ENCODE results near the gene PLXDC2.

Gene PLXDC2

GRCh38 chr10:19941206-19941880, 125.1 kb downstream of the PLXDC2 start:
- no peak for DNase-seq (ENCODE audit: low spot score)

- peak; percentile 47 for DNase-seq (ENCODE audit: low spot score)
Measured at GRCh38 chr10:19944911-19945663, 128.9 kb downstream of the PLXDC2 start.

DNA sequence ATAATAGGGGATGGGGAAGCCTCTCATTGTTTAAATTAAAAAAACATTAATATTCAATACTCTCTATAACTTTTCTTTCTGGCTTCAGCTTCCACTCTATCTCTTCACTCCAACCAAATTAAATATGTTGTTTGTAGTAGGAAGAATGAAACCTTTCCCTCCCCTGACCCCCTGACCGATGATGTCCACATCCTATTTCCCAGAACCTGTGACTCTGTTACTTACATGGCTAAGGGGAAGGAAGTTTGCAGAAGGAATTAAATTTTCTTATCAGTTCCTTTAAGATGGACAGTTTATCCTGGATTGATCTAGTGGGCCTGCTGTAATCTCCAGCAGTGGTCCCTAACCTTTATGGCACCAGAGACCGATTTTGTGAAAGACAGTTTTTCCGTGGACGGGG, 130.0 kb downstream of the PLXDC2 start:
- DNase-seq (ENCODE audit: low spot score), result no peak

GRCh38 chr10:19946791-19947190, 130.6 kb downstream of the PLXDC2 start:
- DNase-seq (ENCODE audit: low spot score), result no peak

GRCh38 chr10:19947215-19947614, 131.0 kb downstream of the PLXDC2 start:
- DNase-seq (ENCODE audit: low spot score), result no peak

DNA sequence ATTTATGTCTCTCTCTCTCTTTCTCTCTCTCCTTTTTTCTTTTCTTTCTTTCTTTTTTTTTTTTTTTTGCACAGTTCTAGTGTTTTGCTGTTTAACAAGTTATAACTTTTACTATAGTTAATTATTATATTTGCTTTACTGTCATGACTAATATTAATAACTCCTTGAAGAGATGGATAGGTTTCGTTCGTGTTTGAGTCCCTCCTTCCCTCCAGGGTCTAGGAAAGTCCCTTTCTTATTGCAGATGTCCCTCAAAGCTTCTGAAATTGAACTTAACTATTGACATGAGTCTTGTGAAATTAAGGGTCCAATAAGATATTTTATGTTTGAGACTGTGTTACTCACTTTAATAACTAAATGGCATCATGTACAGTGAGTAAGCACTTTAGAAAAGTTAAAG, 131.4 kb downstream of the PLXDC2 start:
- DNase-seq (ENCODE audit: low spot score), result no peak

- DNase-seq (ENCODE audit: low spot score), result no peak
Measured at GRCh38 chr10:19952224-19953010, 136.2 kb downstream of the PLXDC2 start.

DNA sequence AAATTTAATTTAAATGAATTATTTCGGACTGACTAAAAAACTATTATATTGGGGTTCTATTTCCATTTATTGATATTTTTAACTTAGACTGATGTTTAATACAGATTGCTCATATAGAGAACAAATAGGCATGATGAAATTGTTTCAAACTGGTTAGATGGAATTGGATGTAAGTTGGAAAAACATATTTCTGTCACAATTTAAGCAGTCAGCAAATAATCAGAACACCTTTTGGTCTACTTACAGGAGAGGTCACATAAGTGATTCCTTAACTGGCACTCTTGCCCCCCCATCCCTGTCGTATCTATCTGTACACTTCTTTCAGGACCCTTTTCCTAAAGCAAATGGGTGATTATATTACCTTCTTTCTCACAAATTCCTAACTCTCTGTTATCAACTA, 138.4 kb downstream of the PLXDC2 start:
- DNase-seq (ENCODE audit: low spot score), result no peak

DNA sequence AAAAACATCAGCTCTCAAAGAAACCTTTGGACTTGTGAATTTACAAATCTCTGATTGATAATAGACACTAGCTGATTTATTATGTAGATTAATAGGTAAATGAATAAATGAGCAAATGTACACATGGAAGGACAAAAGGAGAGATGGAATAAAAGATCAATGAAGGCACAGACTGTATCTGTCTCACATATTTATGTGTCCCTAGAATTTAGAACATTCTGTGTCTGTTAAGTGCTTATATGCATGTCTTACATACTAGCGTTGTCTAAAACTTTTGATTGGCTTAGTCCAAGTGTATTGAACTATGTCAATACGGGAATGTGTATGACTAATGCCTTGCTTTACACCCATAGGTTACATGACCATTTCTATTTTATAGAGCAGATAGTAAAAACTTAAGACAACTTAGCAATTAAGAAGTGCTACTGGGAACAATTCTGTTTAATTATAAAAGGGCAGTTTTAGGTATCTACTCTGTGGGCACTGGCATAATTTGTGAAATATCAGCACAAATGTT, 140.3 kb downstream of the PLXDC2 start:
- DNase-seq (ENCODE audit: low spot score), result no peak

DNA sequence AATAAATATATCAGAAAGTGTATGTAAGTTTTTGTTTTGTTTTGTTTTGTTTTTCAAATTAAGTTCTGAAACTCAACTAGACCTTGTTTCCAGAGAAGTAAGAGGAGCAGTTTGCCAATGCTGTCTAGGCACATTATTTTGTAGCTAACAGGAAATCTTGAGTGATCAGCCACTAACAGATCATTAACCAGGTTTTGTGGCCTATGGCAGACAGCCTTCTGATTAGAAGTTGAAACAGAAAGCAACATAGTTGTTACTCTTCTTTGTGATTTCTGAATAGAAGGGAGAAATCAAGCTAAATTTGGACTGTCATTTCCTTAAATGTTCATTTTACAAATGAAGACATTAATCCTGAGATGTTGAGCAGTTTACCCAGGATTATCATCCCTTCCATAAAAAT, 142.6 kb downstream of the PLXDC2 start:
- no peak for DNase-seq (ENCODE audit: low spot score)

DNA sequence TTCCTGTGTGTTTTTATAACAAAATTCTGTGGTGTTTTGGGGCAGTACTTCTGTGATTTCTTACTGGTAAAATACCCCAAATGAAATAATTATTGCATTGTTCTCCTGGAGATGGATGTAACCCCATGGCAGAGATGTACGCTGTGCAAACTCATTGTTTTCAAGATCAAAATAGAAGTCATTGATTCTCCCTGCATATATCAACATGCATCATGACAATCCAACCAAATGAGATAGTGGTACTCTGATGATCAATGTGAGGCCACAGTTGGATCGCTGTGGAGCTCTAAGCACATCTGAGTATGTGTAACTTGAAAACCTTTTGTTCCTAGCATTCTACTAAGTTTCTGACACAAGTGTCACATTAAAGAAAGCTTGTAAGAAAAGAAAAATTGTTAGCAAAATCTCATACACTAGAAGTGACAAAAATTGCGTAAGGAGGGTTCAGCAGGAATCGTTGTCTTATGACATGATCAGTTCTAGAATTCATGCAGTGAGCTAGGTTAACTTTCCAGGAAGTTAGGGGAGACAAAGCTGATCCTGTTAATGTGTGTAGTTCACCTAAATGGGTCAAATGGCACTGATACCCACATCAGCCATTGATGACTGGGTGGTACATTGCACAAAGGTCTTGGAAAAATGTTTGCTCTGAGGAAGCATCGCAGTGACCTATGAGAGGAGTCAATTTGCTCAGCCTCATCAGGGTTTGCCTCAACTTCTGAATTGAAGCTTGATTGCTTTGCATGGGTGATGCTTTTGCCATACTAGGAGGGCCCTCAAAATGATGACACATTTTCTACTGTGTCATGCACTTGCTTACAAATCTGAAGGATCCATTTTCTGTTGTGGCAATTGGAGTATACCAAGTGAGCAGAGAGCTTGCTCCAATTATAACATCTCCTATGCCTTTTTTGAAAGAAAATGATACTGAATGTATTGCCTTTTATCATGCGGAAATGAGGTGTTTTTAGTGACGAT, 145.1 kb downstream of the PLXDC2 start:
- peak; percentile 86 for DNase-seq (ENCODE audit: low spot score)

GRCh38 chr10:19964625-19965024, 148.4 kb downstream of the PLXDC2 start:
- DNase-seq (ENCODE audit: low spot score), result no peak

GRCh38 chr10:19966751-19967150, 150.5 kb downstream of the PLXDC2 start:
- DNase-seq (ENCODE audit: low spot score), result no peak

- DNase-seq (ENCODE audit: low spot score), result no peak
Measured at GRCh38 chr10:19967981-19968380, 151.7 kb downstream of the PLXDC2 start.

GRCh38 chr10:19968745-19969144, 152.5 kb downstream of the PLXDC2 start:
- no peak for DNase-seq (ENCODE audit: low spot score)

DNA sequence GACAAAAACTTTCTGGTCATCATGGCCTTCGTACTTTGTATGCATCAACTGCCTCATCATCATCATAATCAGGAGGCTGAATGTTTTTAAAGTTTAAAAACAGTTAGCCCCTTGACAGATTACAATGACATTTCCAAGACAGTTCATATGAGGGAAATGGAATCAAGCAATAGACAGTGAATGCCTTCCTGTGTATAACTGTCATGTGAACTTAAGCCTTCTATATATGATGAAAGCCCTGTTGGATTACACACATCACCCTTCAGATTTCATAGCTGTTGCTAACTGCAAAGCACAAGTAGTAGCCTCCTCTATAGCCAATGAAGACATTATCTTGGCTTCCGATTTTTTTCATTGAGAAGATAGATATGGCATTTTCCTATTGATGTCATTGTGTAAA, 154.0 kb downstream of the PLXDC2 start:
- no peak for DNase-seq (ENCODE audit: low spot score)

DNA sequence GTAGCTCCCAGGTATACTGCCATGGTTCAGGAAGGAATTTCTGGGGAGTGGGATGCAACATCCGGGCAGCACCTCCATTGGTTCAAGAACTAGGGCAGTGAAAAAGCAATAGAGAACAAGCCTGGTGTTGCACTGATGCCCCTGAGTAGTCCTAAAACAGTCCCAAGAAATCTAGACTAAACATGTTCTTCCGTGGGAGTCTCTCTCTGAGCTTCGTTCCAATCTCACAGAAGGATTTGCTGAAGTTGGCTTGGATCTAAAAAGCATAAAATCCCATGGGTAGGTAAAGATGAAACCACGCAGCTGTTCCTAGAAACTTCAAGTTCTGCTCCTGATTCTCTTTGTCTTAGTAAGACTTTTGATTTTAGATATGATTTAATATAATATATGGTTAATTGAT, 154.5 kb downstream of the PLXDC2 start:
- no peak for DNase-seq (ENCODE audit: low spot score)

DNA sequence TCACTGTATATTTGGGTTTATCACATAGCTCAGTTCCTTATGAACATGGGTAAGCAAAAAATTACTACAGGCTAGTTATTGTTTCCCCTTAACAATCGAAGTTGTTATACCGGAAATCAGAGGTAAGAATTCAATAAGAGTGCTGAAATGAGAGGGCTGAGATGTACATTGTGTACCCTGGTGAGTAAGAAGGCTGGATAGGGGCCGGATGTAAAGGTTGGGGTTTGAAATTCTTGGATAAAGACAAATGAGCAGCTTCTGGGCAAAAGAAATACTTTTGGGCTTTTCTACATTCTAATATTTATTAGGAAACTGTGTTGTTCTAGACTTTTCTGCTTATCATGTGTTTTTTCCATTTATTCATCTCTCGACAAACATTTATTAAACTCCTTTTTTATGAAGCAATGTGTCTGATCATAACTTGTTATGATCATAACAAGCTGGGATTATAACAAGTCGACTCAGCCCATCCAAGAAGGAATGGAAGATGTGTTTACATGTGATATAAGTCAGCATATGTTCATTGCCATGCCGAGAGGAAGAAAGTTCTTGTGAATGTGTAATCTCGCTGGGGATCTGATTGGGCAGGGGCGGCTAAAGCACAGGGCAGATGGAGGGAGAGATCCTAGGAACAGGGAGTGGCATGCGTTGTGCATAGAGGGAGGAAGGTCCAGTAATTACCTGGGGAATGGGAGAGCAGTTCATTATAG, 155.3 kb downstream of the PLXDC2 start:
- DNase-seq (ENCODE audit: low spot score), result no peak

GRCh38 chr10:19974138-19974537, 157.9 kb downstream of the PLXDC2 start:
- no peak for DNase-seq (ENCODE audit: low spot score)

DNA sequence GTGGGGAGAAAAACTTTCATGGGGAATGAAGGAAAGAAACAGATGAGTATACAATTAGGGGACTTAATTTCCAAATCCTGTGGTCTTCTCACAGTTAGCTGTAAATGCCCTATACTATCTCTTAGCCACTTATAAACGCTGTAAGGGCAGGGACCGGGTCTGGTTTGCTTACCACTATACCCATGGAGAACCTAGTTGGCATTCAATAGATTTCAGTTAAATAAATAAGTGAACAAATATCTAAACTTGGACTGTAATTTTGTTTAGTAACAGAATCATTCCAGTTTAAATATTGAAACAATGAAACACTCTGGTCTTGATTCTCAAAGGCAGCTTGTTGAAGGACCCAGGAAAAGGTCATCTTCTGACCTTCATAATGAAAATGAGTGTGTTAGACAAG, 158.3 kb downstream of the PLXDC2 start:
- no peak for DNase-seq (ENCODE audit: low spot score)

DNA sequence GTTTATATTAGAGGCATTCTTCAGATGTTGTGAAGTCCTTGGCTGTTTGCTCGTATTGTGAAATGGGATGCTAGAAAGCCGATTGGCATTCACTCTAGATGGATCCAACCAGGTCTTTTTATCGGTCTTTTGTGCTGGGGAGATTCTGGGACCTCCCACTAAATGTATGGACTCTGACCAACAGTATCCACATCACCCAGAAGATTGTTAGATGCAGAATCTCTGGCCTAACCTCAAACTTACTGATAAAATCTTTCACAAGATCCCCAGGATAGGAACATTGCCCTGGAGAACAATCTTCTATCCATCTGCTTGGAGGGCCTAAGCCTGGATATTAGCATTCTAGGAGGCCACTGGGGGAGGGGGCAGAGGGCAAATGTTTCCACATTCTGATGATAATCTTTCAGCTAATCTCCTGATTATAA, 160.9 kb downstream of the PLXDC2 start:
- DNase-seq (ENCODE audit: low spot score), result no peak

All from putamen (tissue), 1 donor.